ENCODE data around the gene C1orf105. TPM values are rescaled to one million over a fixed set of nuclear protein-coding genes. Genes with fewer than 3 reads are reported as not detected.

Gene C1orf105
- total and polyA plus RNA-seq, 10 of the 15 experiments (the other 5 are each of a cell fraction or from before 2014, with no cell fraction given): not detected

DNA sequence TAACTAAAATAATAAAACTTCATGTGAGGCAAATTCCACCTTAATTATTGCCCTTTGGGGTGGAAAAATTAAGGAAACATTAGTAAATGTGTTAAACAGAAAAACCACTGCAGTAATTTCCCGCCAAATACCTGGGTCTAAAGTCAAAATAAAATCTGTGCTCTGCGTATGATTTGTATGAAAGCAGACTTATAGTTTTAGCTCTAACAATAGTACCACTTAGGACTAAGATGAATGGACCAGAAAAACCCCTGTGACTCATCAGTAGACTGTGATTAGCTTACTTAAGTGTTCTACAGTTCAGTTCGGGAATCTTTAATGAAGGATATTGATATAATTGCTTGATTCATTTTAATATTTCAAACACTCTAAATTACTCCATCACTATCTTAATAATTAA is 23.3 kb upstream of the C1orf105 start (continued):
- TF ChIP-seq, protein P1, sequence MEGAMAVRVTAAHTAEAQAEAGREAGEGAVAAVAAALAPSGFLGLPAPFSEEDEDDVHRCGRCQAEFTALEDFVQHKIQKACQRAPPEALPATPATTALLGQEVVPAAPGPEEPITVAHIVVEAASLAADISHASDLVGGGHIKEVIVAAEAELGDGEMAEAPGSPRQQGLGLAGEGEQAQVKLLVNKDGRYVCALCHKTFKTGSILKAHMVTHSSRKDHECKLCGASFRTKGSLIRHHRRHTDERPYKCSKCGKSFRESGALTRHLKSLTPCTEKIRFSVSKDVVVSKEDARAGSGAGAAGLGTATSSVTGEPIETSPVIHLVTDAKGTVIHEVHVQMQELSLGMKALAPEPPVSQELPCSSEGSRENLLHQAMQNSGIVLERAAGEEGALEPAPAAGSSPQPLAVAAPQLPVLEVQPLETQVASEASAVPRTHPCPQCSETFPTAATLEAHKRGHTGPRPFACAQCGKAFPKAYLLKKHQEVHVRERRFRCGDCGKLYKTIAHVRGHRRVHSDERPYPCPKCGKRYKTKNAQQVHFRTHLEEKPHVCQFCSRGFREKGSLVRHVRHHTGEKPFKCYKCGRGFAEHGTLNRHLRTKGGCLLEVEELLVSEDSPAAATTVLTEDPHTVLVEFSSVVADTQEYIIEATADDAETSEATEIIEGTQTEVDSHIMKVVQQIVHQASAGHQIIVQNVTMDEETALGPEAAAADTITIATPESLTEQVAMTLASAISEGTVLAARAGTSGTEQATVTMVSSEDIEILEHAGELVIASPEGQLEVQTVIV (IDR thresholded peaks at IDR 0.05; ENCODE audit: borderline replicate concordance, partially characterized antibody): no peak
- TF ChIP-seq, protein P2, sequence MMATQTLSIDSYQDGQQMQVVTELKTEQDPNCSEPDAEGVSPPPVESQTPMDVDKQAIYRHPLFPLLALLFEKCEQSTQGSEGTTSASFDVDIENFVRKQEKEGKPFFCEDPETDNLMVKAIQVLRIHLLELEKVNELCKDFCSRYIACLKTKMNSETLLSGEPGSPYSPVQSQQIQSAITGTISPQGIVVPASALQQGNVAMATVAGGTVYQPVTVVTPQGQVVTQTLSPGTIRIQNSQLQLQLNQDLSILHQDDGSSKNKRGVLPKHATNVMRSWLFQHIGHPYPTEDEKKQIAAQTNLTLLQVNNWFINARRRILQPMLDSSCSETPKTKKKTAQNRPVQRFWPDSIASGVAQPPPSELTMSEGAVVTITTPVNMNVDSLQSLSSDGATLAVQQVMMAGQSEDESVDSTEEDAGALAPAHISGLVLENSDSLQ (IDR thresholded peaks at IDR 0.05): no peak
- TF ChIP-seq CREB1 (IDR thresholded peaks at IDR 0.05; ENCODE audit: low read depth) (0 out of 2 replicates have a peak, but pooled peaks have one; percentile 14), CBX5 (IDR thresholded peaks at IDR 0.05; ENCODE audit: low read depth) (peak; percentile 30; the same call in 1 of the 2 replicates), ETV6 (conservative IDR thresholded peaks at IDR 0.05 in 1 of 2, IDR thresholded peaks at IDR 0.05 in 1 of 2; ENCODE audit: borderline replicate concordance in 1 of 2, low read depth in 1 of 2) (no peak), HDGF (IDR thresholded peaks at IDR 0.05) (no peak), MEF2B (IDR thresholded peaks at IDR 0.05; ENCODE audit: partially characterized antibody, poor library complexity, severe bottlenecking) (peak; percentile 69), BACH1 (IDR thresholded peaks at IDR 0.05; ENCODE audit: borderline replicate concordance) (no peak), EED (IDR thresholded peaks at IDR 0.05; ENCODE audit: low read depth) (no peak), ZNF384 (IDR thresholded peaks at IDR 0.05; ENCODE audit: borderline replicate concordance, low read depth, low read length) (no peak), MTA3 (IDR thresholded peaks at IDR 0.05; ENCODE audit: borderline replicate concordance, low read length) (0 out of 2 replicates have a peak, but pooled peaks have one; percentile 68), PAX5 (IDR thresholded peaks at IDR 0.05; ENCODE audit: borderline replicate concordance, low read depth, low read length) (no peak), KLF5 (IDR thresholded peaks at IDR 0.05; ENCODE audit: partially characterized antibody) (no peak), STAT1 (conservative IDR thresholded peaks at IDR 0.05) (no peak), MTA2 (IDR thresholded peaks at IDR 0.05; ENCODE audit: low read depth) (peak; percentile 81), MYB (IDR thresholded peaks at IDR 0.05; ENCODE audit: borderline replicate concordance, low read depth, low read length) (no peak), RAD51 (IDR thresholded peaks at IDR 0.05) (no peak)
- TF ChIP-seq, protein P3, sequence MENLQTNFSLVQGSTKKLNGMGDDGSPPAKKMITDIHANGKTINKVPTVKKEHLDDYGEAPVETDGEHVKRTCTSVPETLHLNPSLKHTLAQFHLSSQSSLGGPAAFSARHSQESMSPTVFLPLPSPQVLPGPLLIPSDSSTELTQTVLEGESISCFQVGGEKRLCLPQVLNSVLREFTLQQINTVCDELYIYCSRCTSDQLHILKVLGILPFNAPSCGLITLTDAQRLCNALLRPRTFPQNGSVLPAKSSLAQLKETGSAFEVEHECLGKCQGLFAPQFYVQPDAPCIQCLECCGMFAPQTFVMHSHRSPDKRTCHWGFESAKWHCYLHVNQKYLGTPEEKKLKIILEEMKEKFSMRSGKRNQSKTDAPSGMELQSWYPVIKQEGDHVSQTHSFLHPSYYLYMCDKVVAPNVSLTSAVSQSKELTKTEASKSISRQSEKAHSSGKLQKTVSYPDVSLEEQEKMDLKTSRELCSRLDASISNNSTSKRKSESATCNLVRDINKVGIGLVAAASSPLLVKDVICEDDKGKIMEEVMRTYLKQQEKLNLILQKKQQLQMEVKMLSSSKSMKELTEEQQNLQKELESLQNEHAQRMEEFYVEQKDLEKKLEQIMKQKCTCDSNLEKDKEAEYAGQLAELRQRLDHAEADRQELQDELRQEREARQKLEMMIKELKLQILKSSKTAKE (IDR thresholded peaks at IDR 0.05; ENCODE audit: low read depth, poor library complexity, severe bottlenecking): peak; percentile 77
- TF ChIP-seq, protein P4, sequence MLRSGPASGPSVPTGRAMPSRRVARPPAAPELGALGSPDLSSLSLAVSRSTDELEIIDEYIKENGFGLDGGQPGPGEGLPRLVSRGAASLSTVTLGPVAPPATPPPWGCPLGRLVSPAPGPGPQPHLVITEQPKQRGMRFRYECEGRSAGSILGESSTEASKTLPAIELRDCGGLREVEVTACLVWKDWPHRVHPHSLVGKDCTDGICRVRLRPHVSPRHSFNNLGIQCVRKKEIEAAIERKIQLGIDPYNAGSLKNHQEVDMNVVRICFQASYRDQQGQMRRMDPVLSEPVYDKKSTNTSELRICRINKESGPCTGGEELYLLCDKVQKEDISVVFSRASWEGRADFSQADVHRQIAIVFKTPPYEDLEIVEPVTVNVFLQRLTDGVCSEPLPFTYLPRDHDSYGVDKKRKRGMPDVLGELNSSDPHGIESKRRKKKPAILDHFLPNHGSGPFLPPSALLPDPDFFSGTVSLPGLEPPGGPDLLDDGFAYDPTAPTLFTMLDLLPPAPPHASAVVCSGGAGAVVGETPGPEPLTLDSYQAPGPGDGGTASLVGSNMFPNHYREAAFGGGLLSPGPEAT (IDR thresholded peaks at IDR 0.05; ENCODE audit: low read depth): peak; percentile 78
- TF ChIP-seq, protein P5, sequence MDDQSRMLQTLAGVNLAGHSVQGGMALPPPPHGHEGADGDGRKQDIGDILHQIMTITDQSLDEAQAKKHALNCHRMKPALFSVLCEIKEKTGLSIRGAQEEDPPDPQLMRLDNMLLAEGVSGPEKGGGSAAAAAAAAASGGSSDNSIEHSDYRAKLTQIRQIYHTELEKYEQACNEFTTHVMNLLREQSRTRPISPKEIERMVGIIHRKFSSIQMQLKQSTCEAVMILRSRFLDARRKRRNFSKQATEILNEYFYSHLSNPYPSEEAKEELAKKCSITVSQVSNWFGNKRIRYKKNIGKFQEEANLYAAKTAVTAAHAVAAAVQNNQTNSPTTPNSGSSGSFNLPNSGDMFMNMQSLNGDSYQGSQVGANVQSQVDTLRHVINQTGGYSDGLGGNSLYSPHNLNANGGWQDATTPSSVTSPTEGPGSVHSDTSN (IDR thresholded peaks at IDR 0.05; ENCODE audit: insufficient replicate concordance, low read depth, low read length): no peak
- TF ChIP-seq, protein P6, sequence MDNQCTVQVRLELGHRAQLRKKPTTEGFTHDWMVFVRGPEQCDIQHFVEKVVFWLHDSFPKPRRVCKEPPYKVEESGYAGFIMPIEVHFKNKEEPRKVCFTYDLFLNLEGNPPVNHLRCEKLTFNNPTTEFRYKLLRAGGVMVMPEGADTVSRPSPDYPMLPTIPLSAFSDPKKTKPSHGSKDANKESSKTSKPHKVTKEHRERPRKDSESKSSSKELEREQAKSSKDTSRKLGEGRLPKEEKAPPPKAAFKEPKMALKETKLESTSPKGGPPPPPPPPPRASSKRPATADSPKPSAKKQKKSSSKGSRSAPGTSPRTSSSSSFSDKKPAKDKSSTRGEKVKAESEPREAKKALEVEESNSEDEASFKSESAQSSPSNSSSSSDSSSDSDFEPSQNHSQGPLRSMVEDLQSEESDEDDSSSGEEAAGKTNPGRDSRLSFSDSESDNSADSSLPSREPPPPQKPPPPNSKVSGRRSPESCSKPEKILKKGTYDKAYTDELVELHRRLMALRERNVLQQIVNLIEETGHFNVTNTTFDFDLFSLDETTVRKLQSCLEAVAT (IDR thresholded peaks at IDR 0.05): no peak

Data from GM12878 (cell line).